ENCODE measurements around the gene PSD4.

PSD4 gene

GRCh38 chr2:113196839-113197238 is 23.1 kb downstream of the PSD4 start:
- DNase-seq (ENCODE audit: low spot score in 2 of 2) (no peak), ATAC-seq (ENCODE audit: low read depth) (no peak)
- H3K27ac Mint-ChIP-seq: no peak overlapping the region
- H3K9me3 Mint-ChIP-seq: no peaks in the 10 kb centered on the region
- peaks cover 20% of the 10 kb centered on the region for H3K36me3 Mint-ChIP-seq
- no peaks in the 10 kb centered on the region for H3K27me3 Mint-ChIP-seq
- H3K4me1 Mint-ChIP-seq: peaks cover 6% of the 10 kb centered on the region
- H3K4me3 Mint-ChIP-seq: no peak overlapping the region

GRCh38 chr2:113197347-113198047 is 23.7 kb downstream of the PSD4 start:
- H3K4me1 Mint-ChIP-seq: peaks cover 8% of the 10 kb centered on the region
- H3K27ac Mint-ChIP-seq: no peak overlapping the region
- DNase-seq (ENCODE audit: low spot score in 2 of 2): no peak
- no peaks in the 10 kb centered on the region for H3K9me3 Mint-ChIP-seq
- peaks cover 20% of the 10 kb centered on the region for H3K36me3 Mint-ChIP-seq
- no peaks in the 10 kb centered on the region for H3K27me3 Mint-ChIP-seq
- ATAC-seq (ENCODE audit: low read depth): no peak
- peak overlapping the region; percentile 14 for H3K4me3 Mint-ChIP-seq

- DNase-seq (ENCODE audit: low spot score in 2 of 2): no peak
- Mint-ChIP-seq H3K4me1 (peaks cover 9% of the 10 kb centered on the region), H3K4me3 (peak overlapping the region; percentile 14), H3K36me3 (peaks cover 16% of the 10 kb centered on the region), H3K9me3 (no peaks in the 10 kb centered on the region), H3K27ac (no peak overlapping the region), H3K27me3 (no peaks in the 10 kb centered on the region)
- ATAC-seq (ENCODE audit: low read depth): no peak
These were observed 24.4 kb downstream of the PSD4 start for GRCh38 chr2:113198048-113198789.

- ATAC-seq (ENCODE audit: low read depth) (peak; percentile 88), DNase-seq (ENCODE audit: low spot score in 2 of 2) (peak; percentile 86 to 92)
- Mint-ChIP-seq H3K9me3 (no peaks in the 10 kb centered on the region), H3K27ac (no peak overlapping the region), H3K36me3 (peaks cover 14% of the 10 kb centered on the region), H3K4me3 (peak overlapping the region; percentile 67), H3K27me3 (no peaks in the 10 kb centered on the region), H3K4me1 (peaks cover 9% of the 10 kb centered on the region)
These were observed 25.2 kb downstream of the PSD4 start for GRCh38 chr2:113198790-113199612.

GRCh38 chr2:113200236-113200635 is 26.5 kb downstream of the PSD4 start:
- DNase-seq (ENCODE audit: low spot score in 2 of 2): no peak
- peak overlapping the region; percentile 2 for H3K27ac Mint-ChIP-seq

GRCh38 chr2:113200736-113201490 is 27.1 kb downstream of the PSD4 start:
- Mint-ChIP-seq H3K27me3 (no peaks in the 10 kb centered on the region), H3K36me3 (peaks cover 9% of the 10 kb centered on the region)
- DNase-seq (ENCODE audit: low spot score in 2 of 2): no peak

More at GRCh38 chr2:113200236-113200635, 26.5 kb downstream of the PSD4 start:
- no peak overlapping the region for H3K4me3 Mint-ChIP-seq
- ATAC-seq (ENCODE audit: low read depth): no peak
- no peaks in the 10 kb centered on the region for H3K9me3 Mint-ChIP-seq
- H3K27me3 Mint-ChIP-seq: no peaks in the 10 kb centered on the region
- H3K36me3 Mint-ChIP-seq: peaks cover 13% of the 10 kb centered on the region
- H3K4me1 Mint-ChIP-seq: peaks cover 16% of the 10 kb centered on the region

GRCh38 chr2:113201496-113202304 is 27.9 kb downstream of the PSD4 start:
- peaks cover 6% of the 10 kb centered on the region for H3K36me3 Mint-ChIP-seq
- H3K27ac Mint-ChIP-seq: no peak overlapping the region

More at GRCh38 chr2:113200736-113201490, 27.1 kb downstream of the PSD4 start:
- no peak overlapping the region for H3K4me3 Mint-ChIP-seq
- no peak for ATAC-seq (ENCODE audit: low read depth)
- H3K9me3 Mint-ChIP-seq: no peaks in the 10 kb centered on the region
- H3K27ac Mint-ChIP-seq: no peak overlapping the region
- H3K4me1 Mint-ChIP-seq: peaks cover 19% of the 10 kb centered on the region

GRCh38 chr2:113202305-113203216 is 28.8 kb downstream of the PSD4 start:
- H3K9me3 Mint-ChIP-seq: no peaks in the 10 kb centered on the region
- peaks cover 6% of the 10 kb centered on the region for H3K36me3 Mint-ChIP-seq
- peaks cover 23% of the 10 kb centered on the region for H3K4me1 Mint-ChIP-seq
- no peaks in the 10 kb centered on the region for H3K27me3 Mint-ChIP-seq
- peak overlapping the region; percentile 76 for H3K27ac Mint-ChIP-seq
- no peak overlapping the region for H3K4me3 Mint-ChIP-seq
- DNase-seq (ENCODE audit: low spot score in 2 of 2): no peak
- ATAC-seq (ENCODE audit: low read depth): no peak

More at GRCh38 chr2:113201496-113202304, 27.9 kb downstream of the PSD4 start:
- no peak overlapping the region for H3K4me3 Mint-ChIP-seq
- H3K27me3 Mint-ChIP-seq: no peaks in the 10 kb centered on the region
- no peak for DNase-seq (ENCODE audit: low spot score in 2 of 2)
- no peak for ATAC-seq (ENCODE audit: low read depth)
- H3K9me3 Mint-ChIP-seq: no peaks in the 10 kb centered on the region
- peaks cover 23% of the 10 kb centered on the region for H3K4me1 Mint-ChIP-seq

GRCh38 chr2:113203217-113203530 is 29.4 kb downstream of the PSD4 start:
- Mint-ChIP-seq H3K27ac (peak overlapping the region; percentile 76), H3K36me3 (peaks cover 6% of the 10 kb centered on the region), H3K27me3 (no peaks in the 10 kb centered on the region), H3K4me1 (peaks cover 23% of the 10 kb centered on the region), H3K4me3 (no peak overlapping the region), H3K9me3 (no peaks in the 10 kb centered on the region)
- DNase-seq (ENCODE audit: low spot score in 2 of 2) (no peak), ATAC-seq (ENCODE audit: low read depth) (no peak)

- Mint-ChIP-seq H3K27ac (peak overlapping the region; percentile 77), H3K9me3 (no peaks in the 10 kb centered on the region), H3K4me3 (no peak overlapping the region), H3K36me3 (peaks cover 6% of the 10 kb centered on the region), H3K4me1 (peaks cover 23% of the 10 kb centered on the region), H3K27me3 (no peaks in the 10 kb centered on the region)
- peak; percentile 66 to 72 for DNase-seq (ENCODE audit: low spot score in 2 of 2)
- peak; percentile 75 for ATAC-seq (ENCODE audit: low read depth)
These were observed 30.2 kb downstream of the PSD4 start for GRCh38 chr2:113203901-113204519.

- no peak overlapping the region for H3K4me3 Mint-ChIP-seq
- H3K27ac Mint-ChIP-seq: peak overlapping the region; percentile 9
- H3K9me3 Mint-ChIP-seq: no peaks in the 10 kb centered on the region
- DNase-seq (ENCODE audit: low spot score in 2 of 2) (no peak), ATAC-seq (ENCODE audit: low read depth) (no peak)
- H3K36me3 Mint-ChIP-seq: peaks cover 3% of the 10 kb centered on the region
- H3K4me1 Mint-ChIP-seq: peaks cover 25% of the 10 kb centered on the region
- no peaks in the 10 kb centered on the region for H3K27me3 Mint-ChIP-seq
These were observed 32.5 kb downstream of the PSD4 start for GRCh38 chr2:113206251-113206650.

GRCh38 chr2:113207021-113207420 is 33.2 kb downstream of the PSD4 start:
- ATAC-seq (ENCODE audit: low read depth) (no peak), DNase-seq (ENCODE audit: low spot score in 2 of 2) (no peak)
- Mint-ChIP-seq H3K27ac (no peak overlapping the region), H3K4me3 (no peak overlapping the region), H3K9me3 (no peaks in the 10 kb centered on the region), H3K36me3 (peaks cover 3% of the 10 kb centered on the region), H3K4me1 (peaks cover 25% of the 10 kb centered on the region), H3K27me3 (no peaks in the 10 kb centered on the region)
